Measurements from ENCODE around the gene PIP5K1C.

Gene PIP5K1C

DNA sequence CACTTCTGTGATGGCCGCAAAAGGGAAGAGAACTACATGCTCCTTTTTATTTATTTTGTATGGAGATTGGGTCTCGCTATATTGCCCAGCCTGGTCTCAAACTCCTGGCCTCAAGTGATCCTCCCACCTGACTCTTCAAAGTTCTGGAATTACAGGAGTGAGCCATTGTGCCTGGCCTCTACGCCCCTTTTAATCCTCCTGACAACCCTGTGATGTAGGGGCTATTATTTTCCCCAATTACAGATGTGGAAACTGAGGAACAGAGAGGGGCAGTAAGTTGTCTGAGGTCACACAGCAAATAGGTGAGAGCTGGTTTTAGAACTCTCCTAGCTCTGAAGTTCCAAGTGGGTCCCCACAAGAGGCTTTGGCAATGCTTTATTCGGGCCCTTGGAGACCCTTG, 19.6 kb upstream of the PIP5K1C start:
- Histone ChIP-seq H3K4me3 (ENCODE audit: low read depth, low read length) (no peak overlapping the region), H3K9ac (ENCODE audit: low read depth, low read length) (no peak overlapping the region), H3K27me3 (ENCODE audit: control insufficient read depth, insufficient read depth, low read length) (no peaks in the 10 kb centered on the region), H3K9me3 (ENCODE audit: control insufficient read depth, insufficient read depth, low read length) (no peaks in the 10 kb centered on the region), H3K36me3 (ENCODE audit: control insufficient read depth, insufficient read depth, low read length) (no peaks in the 10 kb centered on the region), H3K4me1 (ENCODE audit: control insufficient read depth, insufficient read depth, low read length) (peaks cover 5% of the 10 kb centered on the region)

DNA sequence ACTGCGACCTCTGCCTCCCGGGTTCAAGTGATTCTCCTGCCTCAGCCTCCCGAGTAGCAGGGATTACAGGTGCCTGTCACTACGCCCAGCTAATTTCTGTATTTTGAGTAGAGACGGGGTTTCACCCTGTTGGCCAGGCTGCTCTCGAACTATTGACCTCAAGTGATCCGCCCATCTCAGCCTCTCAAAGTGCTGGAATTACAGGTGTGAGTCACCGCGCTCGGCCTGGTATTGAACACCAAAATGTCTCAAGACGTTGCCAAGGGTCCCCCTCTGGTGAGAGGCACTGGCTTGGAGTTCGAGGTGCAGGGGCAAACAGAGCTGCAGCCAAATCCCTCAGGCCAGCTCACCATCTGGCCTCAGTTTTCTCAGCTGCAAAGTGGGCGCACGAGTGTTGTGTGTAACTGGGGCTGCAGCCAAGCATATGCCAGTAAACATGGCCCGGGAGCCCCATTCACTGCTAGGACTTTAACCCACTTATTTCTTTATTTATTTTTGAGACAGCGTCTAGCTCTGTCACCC, 15.9 kb upstream of the PIP5K1C start:
- H3K4me1 ChIP-seq (ENCODE audit: control insufficient read depth, insufficient read depth, low read length): peaks cover 2% of the 10 kb centered on the region
- H3K4me3 ChIP-seq (ENCODE audit: low read depth, low read length): no peak overlapping the region
- H3K9me3 ChIP-seq (ENCODE audit: control insufficient read depth, insufficient read depth, low read length): no peaks in the 10 kb centered on the region
- no peaks in the 10 kb centered on the region for H3K27me3 ChIP-seq (ENCODE audit: control insufficient read depth, insufficient read depth, low read length)
- no peak overlapping the region for H3K9ac ChIP-seq (ENCODE audit: low read depth, low read length)
- no peaks in the 10 kb centered on the region for H3K36me3 ChIP-seq (ENCODE audit: control insufficient read depth, insufficient read depth, low read length)

DNA sequence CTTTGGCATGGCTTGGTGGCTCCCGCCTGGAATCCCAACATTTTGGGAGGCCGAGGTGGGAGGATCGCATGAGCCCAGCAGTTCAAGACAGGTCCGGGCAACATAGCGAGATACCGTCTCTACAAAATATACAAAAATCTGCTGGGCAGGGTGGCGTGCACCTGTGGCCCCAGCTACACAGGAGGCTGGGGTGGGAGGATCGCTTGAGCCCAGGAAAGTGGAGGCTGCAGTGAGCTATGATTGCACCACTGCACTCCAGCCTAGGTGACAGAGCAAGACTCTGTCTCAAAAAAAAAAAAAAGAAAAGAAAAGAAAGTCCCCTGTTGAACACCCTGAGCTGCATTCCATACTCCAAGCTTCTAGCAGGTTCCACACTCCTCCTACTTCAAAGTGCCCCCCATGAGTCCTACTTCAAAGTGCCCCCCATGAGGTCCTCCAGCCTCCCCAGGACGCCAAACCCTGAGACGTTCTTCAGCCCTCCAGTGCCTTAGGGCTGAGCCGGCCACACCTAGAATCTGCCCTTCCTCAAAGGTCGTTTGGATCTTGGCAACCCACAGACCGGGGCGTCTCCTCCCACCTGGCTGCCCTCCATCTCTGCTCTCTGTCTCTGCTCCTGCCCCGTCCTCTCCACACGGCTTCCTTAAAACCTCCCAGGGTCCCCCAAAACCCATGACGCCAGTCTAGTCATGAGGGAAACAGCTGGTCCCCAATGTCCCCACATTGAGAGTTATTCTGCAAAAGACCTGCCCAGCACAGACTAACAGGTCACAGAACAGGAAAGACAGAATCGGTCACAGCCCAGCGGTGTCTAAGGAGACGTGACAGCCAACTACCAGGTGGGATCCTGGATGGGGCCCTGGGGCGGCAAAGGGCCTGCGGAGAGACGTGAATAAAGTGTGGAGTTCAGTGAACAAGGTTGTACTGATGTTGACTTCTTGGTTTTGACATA, 12.7 kb upstream of the PIP5K1C start:
- no peak overlapping the region for H3K9ac ChIP-seq (ENCODE audit: low read depth, low read length)
- no peaks in the 10 kb centered on the region for H3K9me3 ChIP-seq (ENCODE audit: control insufficient read depth, insufficient read depth, low read length)
- no peaks in the 10 kb centered on the region for H3K36me3 ChIP-seq (ENCODE audit: control insufficient read depth, insufficient read depth, low read length)
- peaks cover 6% of the 10 kb centered on the region for H3K4me1 ChIP-seq (ENCODE audit: control insufficient read depth, insufficient read depth, low read length)
- no peak overlapping the region for H3K4me3 ChIP-seq (ENCODE audit: low read depth, low read length)
- no peaks in the 10 kb centered on the region for H3K27me3 ChIP-seq (ENCODE audit: control insufficient read depth, insufficient read depth, low read length)

DNA sequence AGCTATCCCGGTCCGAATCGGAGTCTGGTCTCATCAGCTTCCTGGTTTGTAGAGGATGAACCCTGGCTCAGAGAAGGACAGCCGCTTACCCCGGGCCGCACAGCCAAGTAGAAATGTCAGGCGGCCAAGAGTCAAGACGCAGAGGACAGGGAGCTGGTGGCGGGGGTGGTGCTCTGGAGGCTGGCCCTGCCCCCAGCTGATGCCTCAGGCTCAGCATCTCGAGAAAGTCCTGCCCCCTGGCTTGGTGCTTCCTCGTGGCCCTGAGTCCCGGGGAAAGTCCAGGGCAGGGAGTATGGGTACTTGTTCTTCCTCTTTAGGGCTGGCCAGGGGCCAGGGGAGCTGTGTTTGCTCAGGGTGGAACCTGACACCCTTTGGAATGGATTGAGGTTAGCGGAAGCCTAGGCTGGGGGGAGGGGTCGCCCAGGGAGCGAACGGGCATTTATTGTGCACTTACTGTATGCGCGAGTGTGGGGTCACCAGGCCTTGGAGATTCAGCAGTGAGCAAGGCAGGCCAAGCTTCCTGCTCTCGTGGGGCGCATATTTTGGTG, 10.1 kb upstream of the PIP5K1C start:
- Histone ChIP-seq H3K4me3 (ENCODE audit: low read depth, low read length) (no peak overlapping the region), H3K9me3 (ENCODE audit: control insufficient read depth, insufficient read depth, low read length) (no peaks in the 10 kb centered on the region), H3K9ac (ENCODE audit: low read depth, low read length) (no peak overlapping the region), H3K4me1 (ENCODE audit: control insufficient read depth, insufficient read depth, low read length) (peaks cover 6% of the 10 kb centered on the region), H3K27me3 (ENCODE audit: control insufficient read depth, insufficient read depth, low read length) (no peaks in the 10 kb centered on the region), H3K36me3 (ENCODE audit: control insufficient read depth, insufficient read depth, low read length) (no peaks in the 10 kb centered on the region)

DNA sequence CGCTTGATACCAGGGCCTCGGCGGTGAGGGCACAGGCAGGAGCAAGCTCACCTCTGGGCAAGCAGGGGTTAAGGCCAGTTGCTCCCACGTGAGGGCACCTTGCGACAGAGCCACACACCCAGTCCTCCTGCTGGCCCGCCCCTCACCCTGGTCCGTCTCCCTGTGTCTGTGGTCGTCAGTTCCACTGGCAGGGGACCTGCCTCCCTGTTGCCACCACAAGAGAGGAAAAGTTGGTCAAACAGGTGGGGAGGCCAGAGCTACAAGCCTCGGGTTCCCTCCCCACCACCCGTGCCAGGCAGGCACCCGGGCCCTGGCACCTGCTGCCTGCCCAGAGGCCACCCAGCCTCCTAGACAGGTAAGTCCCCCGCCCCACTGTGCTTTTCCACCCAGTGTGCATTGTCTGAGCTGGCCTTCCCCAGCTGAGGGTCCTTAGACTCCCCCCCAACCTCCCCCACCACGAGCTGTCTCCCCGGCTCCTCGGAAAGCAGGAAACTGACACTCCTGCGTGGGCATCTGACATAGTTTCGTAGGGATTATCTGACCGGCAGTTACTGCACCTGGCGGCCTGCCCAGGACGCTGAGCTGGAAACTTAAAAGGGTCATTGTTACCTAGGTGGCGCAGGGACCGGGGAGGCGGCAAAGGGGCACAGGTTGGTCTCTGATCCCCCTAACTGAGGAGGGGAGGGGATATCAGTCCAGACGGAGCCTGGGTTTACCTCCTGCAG, 8.1 kb upstream of the PIP5K1C start, which contains the start of gene TJP3:
Gene TJP3, plus strand, starts transcription at position 178 of the 725 bp plus-strand sequence. CDS start 20,049 bp downstream, outside the sequence.
- Histone ChIP-seq H3K9ac (ENCODE audit: low read depth, low read length) (no peak within 1 kb of the TSS), H3K9me3 (ENCODE audit: control insufficient read depth, insufficient read depth, low read length) (no peaks in the 10 kb centered on the region), H3K27me3 (ENCODE audit: control insufficient read depth, insufficient read depth, low read length) (no peaks in the 10 kb centered on the region), H3K4me1 (ENCODE audit: control insufficient read depth, insufficient read depth, low read length) (peaks cover 6% of the 10 kb centered on the region), H3K36me3 (ENCODE audit: control insufficient read depth, insufficient read depth, low read length) (no peaks in the 10 kb centered on the region), H3K4me3 (ENCODE audit: low read depth, low read length) (no peak within 1 kb of the TSS)

DNA sequence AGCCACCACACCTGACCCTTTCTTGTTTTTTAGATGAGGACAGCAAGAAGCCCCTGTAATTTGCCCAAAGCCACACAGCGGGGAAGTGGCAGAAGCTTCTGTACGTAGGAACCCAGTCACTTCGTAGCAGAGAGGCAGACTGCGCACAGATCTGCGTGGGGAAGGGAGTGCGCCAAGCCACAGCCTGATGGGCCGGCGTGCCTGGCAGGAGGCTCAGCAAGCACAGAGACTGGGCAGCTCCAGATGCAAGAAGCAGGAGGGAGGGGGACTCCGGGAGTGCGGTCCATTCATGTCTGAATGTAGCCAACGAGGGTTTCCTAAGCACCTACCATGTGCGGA, 7.6 kb upstream of the PIP5K1C start:
- Histone ChIP-seq H3K4me1 (ENCODE audit: control insufficient read depth, insufficient read depth, low read length) (peaks cover 4% of the 10 kb centered on the region), H3K9ac (ENCODE audit: low read depth, low read length) (no peak overlapping the region)

DNA sequence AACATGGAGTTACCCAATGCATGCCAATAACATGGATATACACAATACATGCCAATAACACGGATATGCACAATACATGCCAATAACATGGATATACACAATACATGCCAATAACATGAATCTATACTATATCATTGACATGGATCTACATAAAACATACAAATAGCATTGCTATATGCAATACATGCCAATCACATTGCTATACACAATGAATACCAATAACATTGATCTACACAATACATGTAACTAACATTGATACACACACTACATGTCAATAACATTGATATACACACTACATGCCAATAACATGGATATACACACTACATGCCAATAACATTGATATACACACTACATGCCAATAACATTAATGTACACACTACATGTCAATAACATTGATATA, 932 bp upstream of the PIP5K1C start:
- Histone ChIP-seq H3K9ac (ENCODE audit: low read depth, low read length) (no peak overlapping the region), H3K9me3 (ENCODE audit: control insufficient read depth, insufficient read depth, low read length) (no peaks in the 10 kb centered on the region)

More for the DNA sequence above, 7.6 kb upstream of the PIP5K1C start:
- no peak overlapping the region for H3K4me3 ChIP-seq (ENCODE audit: low read depth, low read length)
- H3K27me3 ChIP-seq (ENCODE audit: control insufficient read depth, insufficient read depth, low read length): no peaks in the 10 kb centered on the region
- no peaks in the 10 kb centered on the region for H3K9me3 ChIP-seq (ENCODE audit: control insufficient read depth, insufficient read depth, low read length)
- H3K36me3 ChIP-seq (ENCODE audit: control insufficient read depth, insufficient read depth, low read length): no peaks in the 10 kb centered on the region

DNA sequence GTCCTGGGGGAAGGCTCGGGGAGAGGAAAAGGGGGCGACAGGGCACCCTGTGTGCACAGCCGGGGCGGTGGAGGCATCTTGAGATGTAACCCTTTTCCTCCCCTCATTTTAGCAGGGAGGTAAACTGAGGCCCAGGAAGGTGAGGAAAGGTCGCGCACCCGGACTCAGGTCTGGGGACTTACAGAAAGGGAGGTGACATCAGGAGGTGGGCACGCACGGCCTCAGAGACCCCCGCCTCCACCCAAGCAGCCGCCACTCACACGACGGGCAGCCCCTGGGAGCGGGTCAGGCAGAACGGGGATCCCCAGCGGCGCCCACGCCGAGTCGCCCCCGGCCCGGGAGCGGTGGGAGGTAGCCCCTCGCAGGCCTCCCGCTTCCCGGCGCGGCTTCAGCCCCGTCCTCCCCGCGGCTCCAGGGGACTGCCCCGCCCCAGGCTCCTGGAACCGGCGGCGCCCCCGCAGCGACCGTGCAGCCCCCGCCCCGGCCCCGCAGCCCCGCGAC, 477 bp downstream of the PIP5K1C start:
- H3K4me1 ChIP-seq (ENCODE audit: control insufficient read depth, insufficient read depth, low read length): no peaks in the 10 kb centered on the region
- peak overlapping the region; percentile 65 for H3K9ac ChIP-seq (ENCODE audit: low read depth, low read length)
- no peaks in the 10 kb centered on the region for H3K9me3 ChIP-seq (ENCODE audit: control insufficient read depth, insufficient read depth, low read length)
- peaks cover 2% of the 10 kb centered on the region for H3K36me3 ChIP-seq (ENCODE audit: control insufficient read depth, insufficient read depth, low read length)
- peak overlapping the region; percentile 68 for H3K4me3 ChIP-seq (ENCODE audit: low read depth, low read length)
- no peaks in the 10 kb centered on the region for H3K27me3 ChIP-seq (ENCODE audit: control insufficient read depth, insufficient read depth, low read length)

More for the DNA sequence above, 932 bp upstream of the PIP5K1C start:
- no peaks in the 10 kb centered on the region for H3K27me3 ChIP-seq (ENCODE audit: control insufficient read depth, insufficient read depth, low read length)
- no peaks in the 10 kb centered on the region for H3K36me3 ChIP-seq (ENCODE audit: control insufficient read depth, insufficient read depth, low read length)
- no peaks in the 10 kb centered on the region for H3K4me1 ChIP-seq (ENCODE audit: control insufficient read depth, insufficient read depth, low read length)
- H3K4me3 ChIP-seq (ENCODE audit: low read depth, low read length): no peak overlapping the region

DNA sequence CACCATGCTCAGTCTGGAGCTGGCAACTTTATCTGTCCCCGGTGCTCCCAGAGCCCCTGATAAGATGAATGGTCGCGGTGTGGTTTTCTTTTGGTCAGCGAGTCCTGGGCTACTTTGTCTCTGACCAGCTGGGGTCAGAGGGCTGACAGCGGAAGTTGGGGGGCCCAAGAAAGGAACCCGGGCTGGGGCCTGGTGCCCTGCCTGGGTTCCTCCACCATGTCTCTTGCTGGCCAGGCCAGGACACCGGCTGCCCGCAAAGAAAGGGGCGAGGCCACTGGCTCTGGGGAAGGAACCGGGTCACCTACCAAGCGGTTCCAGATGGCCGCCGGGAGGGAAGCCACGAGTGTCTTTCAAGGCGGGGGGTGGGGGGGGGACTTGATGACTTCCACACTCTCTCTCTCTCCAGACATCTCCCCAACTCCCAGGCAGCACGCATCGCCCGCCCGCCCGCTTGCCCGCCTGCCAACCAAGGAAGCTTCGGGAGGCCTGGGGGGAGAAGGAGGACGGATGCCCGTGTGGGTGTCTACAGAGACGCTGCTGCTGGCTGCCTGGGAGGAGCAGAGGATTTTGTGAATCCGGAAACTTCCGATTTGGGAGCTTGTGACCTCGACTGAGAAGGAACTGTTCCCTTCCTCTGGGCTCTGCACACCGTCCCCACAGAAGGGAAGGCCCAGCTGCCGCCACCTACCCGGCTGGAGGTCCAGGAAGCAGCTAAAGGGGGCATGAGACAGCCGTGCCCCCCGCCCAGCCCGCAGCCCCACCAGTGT, 1.1 kb downstream of the PIP5K1C start:
- no peaks in the 10 kb centered on the region for H3K9me3 ChIP-seq (ENCODE audit: control insufficient read depth, insufficient read depth, low read length)
- H3K9ac ChIP-seq (ENCODE audit: low read depth, low read length): peak overlapping the region; percentile 65
- no peaks in the 10 kb centered on the region for H3K4me1 ChIP-seq (ENCODE audit: control insufficient read depth, insufficient read depth, low read length)
- peak overlapping the region; percentile 68 for H3K4me3 ChIP-seq (ENCODE audit: low read depth, low read length)
- H3K36me3 ChIP-seq (ENCODE audit: control insufficient read depth, insufficient read depth, low read length): peaks cover 5% of the 10 kb centered on the region
- H3K27me3 ChIP-seq (ENCODE audit: control insufficient read depth, insufficient read depth, low read length): no peaks in the 10 kb centered on the region

DNA sequence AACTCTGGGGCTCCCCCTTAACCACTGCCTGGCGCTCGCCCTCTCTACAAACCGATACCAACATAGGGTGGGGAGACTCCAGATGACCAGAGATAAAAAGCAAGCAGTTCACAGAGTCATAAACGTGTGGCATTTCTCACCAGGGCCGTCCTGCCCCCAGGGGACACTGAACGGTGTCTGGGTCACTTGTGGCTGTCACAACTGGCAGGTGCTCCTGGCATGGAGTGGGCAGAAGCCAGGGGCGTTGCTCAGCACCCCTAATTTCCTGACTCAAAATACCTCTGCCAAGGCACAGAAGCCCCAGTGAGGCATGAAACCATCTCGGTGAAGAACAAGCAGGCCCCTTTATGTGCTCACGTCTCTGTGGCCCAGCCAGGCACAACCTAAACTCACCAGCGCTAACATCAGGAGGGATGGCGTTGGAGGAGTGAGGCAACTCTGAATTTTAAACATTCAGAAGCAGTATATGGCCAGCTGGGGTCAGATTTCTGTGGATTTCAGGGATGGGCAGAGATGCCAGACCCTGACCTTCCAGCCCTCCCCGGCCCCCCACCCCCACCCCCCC, 1.8 kb downstream of the PIP5K1C start:
- H3K36me3 ChIP-seq (ENCODE audit: control insufficient read depth, insufficient read depth, low read length): peaks cover 5% of the 10 kb centered on the region
- H3K9me3 ChIP-seq (ENCODE audit: control insufficient read depth, insufficient read depth, low read length): no peaks in the 10 kb centered on the region
- no peaks in the 10 kb centered on the region for H3K4me1 ChIP-seq (ENCODE audit: control insufficient read depth, insufficient read depth, low read length)
- no peak overlapping the region for H3K4me3 ChIP-seq (ENCODE audit: low read depth, low read length)
- H3K27me3 ChIP-seq (ENCODE audit: control insufficient read depth, insufficient read depth, low read length): no peaks in the 10 kb centered on the region
- H3K9ac ChIP-seq (ENCODE audit: low read depth, low read length): no peak overlapping the region
